ENCODE results near the gene ENC1. TPM values are rescaled to one million over a fixed set of nuclear protein-coding genes. Genes with fewer than 3 reads are reported as not detected.

The ENC1 gene
- total and polyA plus RNA-seq, 2 donors from 2014 or later, result 5.3 to 7.5 TPM

- TF ChIP-seq, protein P1, sequence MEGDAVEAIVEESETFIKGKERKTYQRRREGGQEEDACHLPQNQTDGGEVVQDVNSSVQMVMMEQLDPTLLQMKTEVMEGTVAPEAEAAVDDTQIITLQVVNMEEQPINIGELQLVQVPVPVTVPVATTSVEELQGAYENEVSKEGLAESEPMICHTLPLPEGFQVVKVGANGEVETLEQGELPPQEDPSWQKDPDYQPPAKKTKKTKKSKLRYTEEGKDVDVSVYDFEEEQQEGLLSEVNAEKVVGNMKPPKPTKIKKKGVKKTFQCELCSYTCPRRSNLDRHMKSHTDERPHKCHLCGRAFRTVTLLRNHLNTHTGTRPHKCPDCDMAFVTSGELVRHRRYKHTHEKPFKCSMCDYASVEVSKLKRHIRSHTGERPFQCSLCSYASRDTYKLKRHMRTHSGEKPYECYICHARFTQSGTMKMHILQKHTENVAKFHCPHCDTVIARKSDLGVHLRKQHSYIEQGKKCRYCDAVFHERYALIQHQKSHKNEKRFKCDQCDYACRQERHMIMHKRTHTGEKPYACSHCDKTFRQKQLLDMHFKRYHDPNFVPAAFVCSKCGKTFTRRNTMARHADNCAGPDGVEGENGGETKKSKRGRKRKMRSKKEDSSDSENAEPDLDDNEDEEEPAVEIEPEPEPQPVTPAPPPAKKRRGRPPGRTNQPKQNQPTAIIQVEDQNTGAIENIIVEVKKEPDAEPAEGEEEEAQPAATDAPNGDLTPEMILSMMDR (IDR thresholded peaks at IDR 0.05; ENCODE audit: borderline replicate concordance, extremely low read depth, insufficient read depth), result no peak
Observed at GRCh38 chr5:74596927-74597326, 43.6 kb downstream of the ENC1 start.

GRCh38 chr5:74595143-74595925 lies 45.2 kb downstream of the ENC1 start:
- TF ChIP-seq, protein P1 (IDR thresholded peaks at IDR 0.05; ENCODE audit: borderline replicate concordance, extremely low read depth, insufficient read depth), result no peak
- Histone ChIP-seq H3K4me1 (ENCODE audit: control insufficient read depth in 2 of 3, insufficient read depth in 2 of 3, low read depth in 1 of 3, low read length in 3 of 3) (peaks cover 0 to 3% (median 0%) of the 10 kb centered on the region in 3 donors), H3K9me3 (ENCODE audit: control insufficient read depth in 2 of 3, insufficient read depth in 1 of 3, low read length in 3 of 3) (no peaks in the 10 kb centered on the region), H3K4me3 (ENCODE audit: low read length in 3 of 3) (no peak overlapping the region), H3K9ac (ENCODE audit: low read length in 3 of 3) (no peak overlapping the region), H3K27ac (ENCODE audit: low read depth in 2 of 2, low read length in 2 of 2) (no peak overlapping the region), H3K36me3 (ENCODE audit: control insufficient read depth in 2 of 3, insufficient read depth in 3 of 3, low read length in 3 of 3) (no peaks in the 10 kb centered on the region), H3K27me3 (ENCODE audit: control insufficient read depth, insufficient read depth, low read length) (no peaks in the 10 kb centered on the region)
- DNase-seq (peak in 1 of 5 donors; percentile 34), FAIRE-seq (no peak)
- intact Hi-C loops (cut with DNase I), result no loop called here

More at GRCh38 chr5:74596927-74597326, 43.6 kb downstream of the ENC1 start:
- FAIRE-seq (no peak), DNase-seq (peak in 1 of 5 donors; percentile 36)
- no peak overlapping the region for H3K4me3 ChIP-seq (ENCODE audit: low read length in 3 of 3)
- H3K36me3 ChIP-seq (ENCODE audit: control insufficient read depth in 2 of 3, insufficient read depth in 3 of 3, low read length in 3 of 3), result no peaks in the 10 kb centered on the region
- no peaks in the 10 kb centered on the region for H3K9me3 ChIP-seq (ENCODE audit: control insufficient read depth in 2 of 3, insufficient read depth in 1 of 3, low read length in 3 of 3)
- H3K9ac ChIP-seq (ENCODE audit: low read length in 3 of 3), result no peak overlapping the region
- H3K27me3 ChIP-seq (ENCODE audit: control insufficient read depth, insufficient read depth, low read length), result no peaks in the 10 kb centered on the region
- peaks cover 0 to 3% (median 0%) of the 10 kb centered on the region in 3 donors for H3K4me1 ChIP-seq (ENCODE audit: control insufficient read depth in 2 of 3, insufficient read depth in 2 of 3, low read depth in 1 of 3, low read length in 3 of 3)
- H3K27ac ChIP-seq (ENCODE audit: low read depth in 2 of 2, low read length in 2 of 2), result no peak overlapping the region
- intact Hi-C loops (cut with DNase I), result no loop called here

DNA sequence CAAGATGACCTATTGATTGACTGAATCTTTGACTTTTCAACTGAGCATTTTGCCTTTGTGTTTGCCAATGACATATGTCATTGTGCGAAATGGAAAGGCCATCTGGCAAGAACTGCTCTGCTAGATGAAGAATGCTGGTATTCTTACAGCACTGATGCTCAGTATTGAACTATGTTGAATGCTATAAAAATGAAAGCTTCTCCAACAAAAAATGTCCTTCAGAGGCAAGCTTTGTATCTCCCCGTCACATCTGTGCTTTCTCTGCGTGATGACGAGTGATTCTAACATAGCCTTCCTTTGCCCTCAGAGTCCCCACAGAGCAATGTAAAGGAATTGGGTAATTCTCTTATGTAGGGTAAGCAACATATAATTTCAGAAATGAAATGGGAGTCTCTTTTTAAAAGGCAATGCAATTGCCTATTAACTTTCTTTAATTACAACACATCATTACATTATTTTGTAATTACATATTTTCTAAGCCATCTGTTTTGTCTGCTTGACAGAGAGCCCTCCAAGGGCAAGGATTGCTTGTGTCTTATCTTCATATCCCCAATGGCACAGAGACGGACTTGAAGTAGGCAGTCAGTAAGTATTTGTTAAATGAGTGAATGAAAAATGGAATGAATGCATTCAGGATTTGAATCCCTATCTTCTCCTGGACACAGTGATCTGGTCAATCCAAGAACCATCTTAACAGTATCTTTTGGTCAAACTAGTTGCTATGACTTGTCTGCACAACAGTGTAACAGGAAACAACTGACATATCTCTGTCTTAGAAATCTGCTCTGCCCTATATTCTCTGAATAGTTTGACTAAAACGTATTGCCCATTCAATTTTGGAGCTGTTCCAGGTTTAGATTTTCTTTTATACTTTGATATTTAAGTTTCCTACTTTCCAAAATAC lies 46.1 kb downstream of the ENC1 start:
- FAIRE-seq (no peak), DNase-seq (no peak)
- Histone ChIP-seq H3K4me1 (ENCODE audit: control insufficient read depth in 2 of 3, insufficient read depth in 2 of 3, low read depth in 1 of 3, low read length in 3 of 3) (peaks cover 0 to 3% (median 0%) of the 10 kb centered on the region in 3 donors), H3K9me3 (ENCODE audit: control insufficient read depth in 2 of 3, insufficient read depth in 1 of 3, low read length in 3 of 3) (no peaks in the 10 kb centered on the region), H3K27me3 (ENCODE audit: control insufficient read depth, insufficient read depth, low read length) (no peaks in the 10 kb centered on the region), H3K9ac (ENCODE audit: low read length in 3 of 3) (no peak overlapping the region), H3K27ac (ENCODE audit: low read depth in 2 of 2, low read length in 2 of 2) (no peak overlapping the region), H3K4me3 (ENCODE audit: low read length in 3 of 3) (no peak overlapping the region), H3K36me3 (ENCODE audit: control insufficient read depth in 2 of 3, insufficient read depth in 3 of 3, low read length in 3 of 3) (no peaks in the 10 kb centered on the region)
- intact Hi-C loops (cut with DNase I), result no loop called here
- TF ChIP-seq, protein P1 (IDR thresholded peaks at IDR 0.05; ENCODE audit: borderline replicate concordance, extremely low read depth, insufficient read depth), result no peak
